GM23338 (cell line): ENCODE data around the gene C6orf120. TPM values are rescaled to one million over a fixed set of nuclear protein-coding genes. Genes with fewer than 3 reads are reported as not detected.

ENCODE experiments used
- ATAC-seq: fragments of 200-7000 bp; cut with Tn5 transposase; 3 replicates; pipeline ENCODE4 v1.9.1; 2020
- DNase-seq: peaks from one replicate; pipeline ENCODE4 v3.0.0-alpha.2; 2015; ENCODE audit warnings: low spot score
- H2AFZ ChIP-seq: fragments of 200-600 bp; sonication (generic); 2 replicates; pipeline ENCODE4 v1.8.0; 2016; ENCODE audit warnings: antibody characterized with exemption, mild to moderate bottlenecking, moderate library complexity
- H3F3A ChIP-seq: fragments of 200-600 bp; sonication (generic); replicated peaks from 2 replicates; pipeline ENCODE4 v1.8.0; 2017; ENCODE audit warnings: antibody characterized with exemption, mixed run types, low read depth
- H3K27ac ChIP-seq: fragments of 200-600 bp; sonication (generic); 2 replicates; pipeline ENCODE4 v1.6.1; 2016; ENCODE audit warnings: low read depth
- H3K27me3 ChIP-seq: fragments of 200-600 bp; sonication (generic); 2 replicates; pipeline ENCODE4 v1.8.0; 2016; ENCODE audit warnings: mild to moderate bottlenecking, mixed run types, moderate library complexity; ENCODE audit not compliant: insufficient read depth
- H3K36me3 ChIP-seq: fragments of 200-600 bp; sonication (generic); 2 replicates; pipeline ENCODE4 v1.8.0; 2016; ENCODE audit warnings: mild to moderate bottlenecking; ENCODE audit not compliant: insufficient read depth
- H3K4me1 ChIP-seq: fragments of 200-600 bp; sonication (generic); 2 replicates; pipeline ENCODE4 v1.8.0; 2016; ENCODE audit warnings: mild to moderate bottlenecking, moderate library complexity; ENCODE audit not compliant: insufficient read depth
- H3K4me2 ChIP-seq: fragments of 200-600 bp; sonication (generic); 2 replicates; pipeline ENCODE4 v1.7.1; 2017; ENCODE audit warnings: mixed run types
- H3K4me3 ChIP-seq: fragments of 200-600 bp; sonication (generic); 2 replicates; pipeline ENCODE4 v1.6.1; 2016; ENCODE audit warnings: mixed run types
- H3K79me2 ChIP-seq: fragments of 200-600 bp; sonication (generic); replicated peaks from 2 replicates; pipeline ENCODE4 v1.8.0; 2017; ENCODE audit warnings: mild to moderate bottlenecking; ENCODE audit not compliant: insufficient read depth
- H3K9me2 ChIP-seq: fragments of 200-600 bp; sonication (generic); 2 replicates; pipeline ENCODE4 v1.8.0; 2017; ENCODE audit not compliant: insufficient read depth
- H4K20me1 ChIP-seq: fragments of 200-600 bp; sonication (generic); replicated peaks from 2 replicates; pipeline ENCODE4 v1.8.0; 2017; ENCODE audit warnings: mild to moderate bottlenecking; ENCODE audit not compliant: insufficient read depth
- H3K27ac Mint-ChIP-seq: 2 replicates; pipeline ENCODE4 v1.8.0; 2020; ENCODE audit warnings: inconsistent platforms, mild to moderate bottlenecking, moderate library complexity, mixed read lengths
- H3K27me3 Mint-ChIP-seq: 3 replicates; pipeline ENCODE4 v1.8.0; 2022; ENCODE audit warnings: low read depth, mild to moderate bottlenecking, moderate library complexity, mixed read lengths, inconsistent platforms; ENCODE audit not compliant: insufficient read depth, poor library complexity
- H3K36me3 Mint-ChIP-seq: 3 replicates; pipeline ENCODE4 v1.8.0; 2021; ENCODE audit warnings: low read depth, mild to moderate bottlenecking, inconsistent platforms, moderate library complexity, mixed read lengths
- H3K4me1 Mint-ChIP-seq: 3 replicates; pipeline ENCODE4 v1.8.0; 2020; ENCODE audit warnings: mild to moderate bottlenecking, inconsistent platforms, mixed read lengths
- H3K4me3 Mint-ChIP-seq: 3 replicates; pipeline ENCODE4 v1.8.0; 2021; ENCODE audit warnings: moderate library complexity, mild to moderate bottlenecking, inconsistent platforms, mixed read lengths
- H3K9me3 Mint-ChIP-seq: 3 replicates; pipeline ENCODE4 v1.8.0; 2020; ENCODE audit warnings: moderate library complexity, mild to moderate bottlenecking, inconsistent platforms, mixed read lengths
- CREB1 ChIP-seq: fragments of 250-450 bp; sonication (Bioruptor Pico); IDR thresholded peaks from 2 replicates; pipeline ENCODE4 v1.5.0; 2020; ENCODE audit warnings: low read depth, mild to moderate bottlenecking, moderate library complexity
- EZH2 ChIP-seq: fragments of 200-600 bp; sonication (generic); IDR thresholded peaks from one replicate; pipeline ENCODE4 v1.8.0; 2017; ENCODE audit warnings: antibody characterized with exemption, mild to moderate bottlenecking, low read depth; ENCODE audit not compliant: unreplicated experiment
- EZH2phosphoT487 ChIP-seq: fragments of 200-600 bp; sonication (generic); IDR thresholded peaks from one replicate; pipeline ENCODE4 v1.8.1; 2018; ENCODE audit warnings: antibody characterized with exemption; ENCODE audit not compliant: unreplicated experiment
- JUNB ChIP-seq: IDR thresholded peaks from one replicate; pipeline ENCODE4 v1.6.1; 2016; ENCODE audit warnings: antibody characterized with exemption; ENCODE audit not compliant: unreplicated experiment
- NANOG ChIP-seq: IDR thresholded peaks from 2 replicates; pipeline ENCODE4 v1.6.1; 2016; ENCODE audit warnings: antibody characterized with exemption, borderline replicate concordance
- POLR2AphosphoS5 ChIP-seq: IDR thresholded peaks from 2 replicates; pipeline ENCODE4 v1.6.1; 2016; ENCODE audit warnings: antibody characterized with exemption, low read depth
- REST ChIP-seq: IDR thresholded peaks from one replicate; pipeline ENCODE4 v1.6.1; 2018; ENCODE audit warnings: antibody characterized with exemption; ENCODE audit not compliant: unreplicated experiment
- STAT1 ChIP-seq: IDR thresholded peaks from one replicate; pipeline ENCODE4 v1.6.1; 2016; ENCODE audit warnings: antibody characterized with exemption; ENCODE audit not compliant: unreplicated experiment
- ZNF114 ChIP-seq: fragments of 250-450 bp; sonication (Bioruptor Pico); IDR thresholded peaks from 2 replicates; pipeline ENCODE4 v1.5.0; 2020; ENCODE audit warnings: mild to moderate bottlenecking, moderate library complexity
- ZNF331 ChIP-seq: fragments of 250-450 bp; sonication (Bioruptor Pico); IDR thresholded peaks from 2 replicates; pipeline ENCODE4 v1.5.0; 2020; ENCODE audit warnings: low read depth, mild to moderate bottlenecking, moderate library complexity
- polyA plus RNA-seq: library from polyadenylated mRNA; unstranded; fragments of >200 nt; fragmentation: Nextera tagmentation; extraction: Ambion mirVana; gene quantifications from 2 replicates; pipeline ENCODE4 v1.2.1, GENCODE V29; 2016
- total RNA-seq: library from RNA; depleted of rRNA; stranded (reverse); fragments of >200 nt; shearing (Covaris generic); gene quantifications from 2 replicates; pipeline ENCODE4 v1.2.3, GENCODE V29; 2014
- TF ChIP-seq, protein P1 (sequence below), 2 experiments: fragments of 200-600 bp in 1 of 2; sonication (generic) in 1 of 2; conservative IDR thresholded peaks; 2 replicates each; pipeline versions ENCODE4 v1.5.1 to v1.6.1; 2016 to 2017; ENCODE audit warnings: antibody characterized with exemption in 2 of 2, low read depth in 2 of 2, mild to moderate bottlenecking in 2 of 2, moderate library complexity in 1 of 2
- TF ChIP-seq, protein P2 (sequence below): fragments of 250-450 bp; sonication (Bioruptor Pico); IDR thresholded peaks from 2 replicates; pipeline ENCODE4 v1.5.0; 2020; ENCODE audit warnings: mild to moderate bottlenecking, moderate library complexity
- TF ChIP-seq, protein P3 (sequence below): IDR thresholded peaks from 2 replicates; pipeline ENCODE4 v1.6.1; 2016; ENCODE audit warnings: antibody characterized with exemption

The C6orf120 gene
- total and polyA plus RNA-seq, 2 experiments from 2014 or later: 18.8 to 57.3 TPM

- DNase-seq: no peak
- Histone ChIP-seq H3K4me3 (no peak overlapping the region), H3K4me2 (no peak overlapping the region), H3K4me1 (peaks cover 18% of the 10 kb centered on the region), H4K20me1 (peaks cover 12% of the 10 kb centered on the region), H2AFZ (no peak overlapping the region), H3K27me3 (peaks cover 11% of the 10 kb centered on the region), H3K79me2 (peaks cover 14% of the 10 kb centered on the region), H3F3A (no peaks in the 10 kb centered on the region; the same call in 1 of the 2 replicates), H3K9me2 (no peaks in the 10 kb centered on the region), H3K36me3 (no peaks in the 10 kb centered on the region), H3K27ac (no peak overlapping the region)
- no peak overlapping the region; the same call in 2 of the 3 replicates for H3K4me3 Mint-ChIP-seq
- H3K36me3 Mint-ChIP-seq: peaks cover 4% of the 10 kb centered on the region; the same call in 1 of the 3 replicates
- peaks cover 13% of the 10 kb centered on the region for H3K27me3 Mint-ChIP-seq
- H3K27ac Mint-ChIP-seq: no peak overlapping the region
- no peak for ATAC-seq
- no peaks in the 10 kb centered on the region for H3K9me3 Mint-ChIP-seq
- TF ChIP-seq, protein P1, sequence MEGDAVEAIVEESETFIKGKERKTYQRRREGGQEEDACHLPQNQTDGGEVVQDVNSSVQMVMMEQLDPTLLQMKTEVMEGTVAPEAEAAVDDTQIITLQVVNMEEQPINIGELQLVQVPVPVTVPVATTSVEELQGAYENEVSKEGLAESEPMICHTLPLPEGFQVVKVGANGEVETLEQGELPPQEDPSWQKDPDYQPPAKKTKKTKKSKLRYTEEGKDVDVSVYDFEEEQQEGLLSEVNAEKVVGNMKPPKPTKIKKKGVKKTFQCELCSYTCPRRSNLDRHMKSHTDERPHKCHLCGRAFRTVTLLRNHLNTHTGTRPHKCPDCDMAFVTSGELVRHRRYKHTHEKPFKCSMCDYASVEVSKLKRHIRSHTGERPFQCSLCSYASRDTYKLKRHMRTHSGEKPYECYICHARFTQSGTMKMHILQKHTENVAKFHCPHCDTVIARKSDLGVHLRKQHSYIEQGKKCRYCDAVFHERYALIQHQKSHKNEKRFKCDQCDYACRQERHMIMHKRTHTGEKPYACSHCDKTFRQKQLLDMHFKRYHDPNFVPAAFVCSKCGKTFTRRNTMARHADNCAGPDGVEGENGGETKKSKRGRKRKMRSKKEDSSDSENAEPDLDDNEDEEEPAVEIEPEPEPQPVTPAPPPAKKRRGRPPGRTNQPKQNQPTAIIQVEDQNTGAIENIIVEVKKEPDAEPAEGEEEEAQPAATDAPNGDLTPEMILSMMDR (conservative IDR thresholded peaks at IDR 0.05; ENCODE audit: low read depth in 2 of 2): no peak
- TF ChIP-seq REST: no peak
- no peak for TF ChIP-seq JUNB
- TF ChIP-seq POLR2AphosphoS5: no peak
- TF ChIP-seq, protein P2, sequence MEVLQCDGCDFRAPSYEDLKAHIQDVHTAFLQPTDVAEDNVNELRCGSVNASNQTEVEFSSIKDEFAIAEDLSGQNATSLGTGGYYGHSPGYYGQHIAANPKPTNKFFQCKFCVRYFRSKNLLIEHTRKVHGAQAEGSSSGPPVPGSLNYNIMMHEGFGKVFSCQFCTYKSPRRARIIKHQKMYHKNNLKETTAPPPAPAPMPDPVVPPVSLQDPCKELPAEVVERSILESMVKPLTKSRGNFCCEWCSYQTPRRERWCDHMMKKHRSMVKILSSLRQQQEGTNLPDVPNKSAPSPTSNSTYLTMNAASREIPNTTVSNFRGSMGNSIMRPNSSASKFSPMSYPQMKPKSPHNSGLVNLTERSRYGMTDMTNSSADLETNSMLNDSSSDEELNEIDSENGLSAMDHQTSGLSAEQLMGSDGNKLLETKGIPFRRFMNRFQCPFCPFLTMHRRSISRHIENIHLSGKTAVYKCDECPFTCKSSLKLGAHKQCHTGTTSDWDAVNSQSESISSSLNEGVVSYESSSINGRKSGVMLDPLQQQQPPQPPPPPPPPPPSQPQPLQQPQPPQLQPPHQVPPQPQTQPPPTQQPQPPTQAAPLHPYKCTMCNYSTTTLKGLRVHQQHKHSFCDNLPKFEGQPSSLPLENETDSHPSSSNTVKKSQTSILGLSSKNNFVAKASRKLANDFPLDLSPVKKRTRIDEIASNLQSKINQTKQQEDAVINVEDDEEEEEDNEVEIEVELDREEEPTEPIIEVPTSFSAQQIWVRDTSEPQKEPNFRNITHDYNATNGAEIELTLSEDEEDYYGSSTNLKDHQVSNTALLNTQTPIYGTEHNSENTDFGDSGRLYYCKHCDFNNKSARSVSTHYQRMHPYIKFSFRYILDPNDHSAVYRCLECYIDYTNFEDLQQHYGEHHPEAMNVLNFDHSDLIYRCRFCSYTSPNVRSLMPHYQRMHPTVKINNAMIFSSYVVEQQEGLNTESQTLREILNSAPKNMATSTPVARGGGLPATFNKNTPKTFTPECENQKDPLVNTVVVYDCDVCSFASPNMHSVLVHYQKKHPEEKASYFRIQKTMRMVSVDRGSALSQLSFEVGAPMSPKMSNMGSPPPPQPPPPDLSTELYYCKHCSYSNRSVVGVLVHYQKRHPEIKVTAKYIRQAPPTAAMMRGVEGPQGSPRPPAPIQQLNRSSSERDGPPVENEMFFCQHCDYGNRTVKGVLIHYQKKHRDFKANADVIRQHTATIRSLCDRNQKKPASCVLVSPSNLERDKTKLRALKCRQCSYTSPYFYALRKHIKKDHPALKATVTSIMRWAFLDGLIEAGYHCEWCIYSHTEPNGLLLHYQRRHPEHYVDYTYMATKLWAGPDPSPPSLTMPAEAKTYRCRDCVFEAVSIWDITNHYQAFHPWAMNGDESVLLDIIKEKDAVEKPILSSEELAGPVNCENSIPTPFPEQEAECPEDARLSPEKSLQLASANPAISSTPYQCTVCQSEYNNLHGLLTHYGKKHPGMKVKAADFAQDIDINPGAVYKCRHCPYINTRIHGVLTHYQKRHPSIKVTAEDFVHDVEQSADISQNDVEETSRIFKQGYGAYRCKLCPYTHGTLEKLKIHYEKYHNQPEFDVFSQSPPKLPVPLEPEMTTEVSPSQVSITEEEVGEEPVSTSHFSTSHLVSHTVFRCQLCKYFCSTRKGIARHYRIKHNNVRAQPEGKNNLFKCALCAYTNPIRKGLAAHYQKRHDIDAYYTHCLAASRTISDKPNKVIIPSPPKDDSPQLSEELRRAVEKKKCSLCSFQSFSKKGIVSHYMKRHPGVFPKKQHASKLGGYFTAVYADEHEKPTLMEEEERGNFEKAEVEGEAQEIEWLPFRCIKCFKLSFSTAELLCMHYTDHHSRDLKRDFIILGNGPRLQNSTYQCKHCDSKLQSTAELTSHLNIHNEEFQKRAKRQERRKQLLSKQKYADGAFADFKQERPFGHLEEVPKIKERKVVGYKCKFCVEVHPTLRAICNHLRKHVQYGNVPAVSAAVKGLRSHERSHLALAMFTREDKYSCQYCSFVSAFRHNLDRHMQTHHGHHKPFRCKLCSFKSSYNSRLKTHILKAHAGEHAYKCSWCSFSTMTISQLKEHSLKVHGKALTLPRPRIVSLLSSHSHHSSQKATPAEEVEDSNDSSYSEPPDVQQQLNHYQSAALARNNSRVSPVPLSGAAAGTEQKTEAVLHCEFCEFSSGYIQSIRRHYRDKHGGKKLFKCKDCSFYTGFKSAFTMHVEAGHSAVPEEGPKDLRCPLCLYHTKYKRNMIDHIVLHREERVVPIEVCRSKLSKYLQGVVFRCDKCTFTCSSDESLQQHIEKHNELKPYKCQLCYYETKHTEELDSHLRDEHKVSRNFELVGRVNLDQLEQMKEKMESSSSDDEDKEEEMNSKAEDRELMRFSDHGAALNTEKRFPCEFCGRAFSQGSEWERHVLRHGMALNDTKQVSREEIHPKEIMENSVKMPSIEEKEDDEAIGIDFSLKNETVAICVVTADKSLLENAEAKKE: no peak
- TF ChIP-seq NANOG: no peak
- TF ChIP-seq, protein P3, sequence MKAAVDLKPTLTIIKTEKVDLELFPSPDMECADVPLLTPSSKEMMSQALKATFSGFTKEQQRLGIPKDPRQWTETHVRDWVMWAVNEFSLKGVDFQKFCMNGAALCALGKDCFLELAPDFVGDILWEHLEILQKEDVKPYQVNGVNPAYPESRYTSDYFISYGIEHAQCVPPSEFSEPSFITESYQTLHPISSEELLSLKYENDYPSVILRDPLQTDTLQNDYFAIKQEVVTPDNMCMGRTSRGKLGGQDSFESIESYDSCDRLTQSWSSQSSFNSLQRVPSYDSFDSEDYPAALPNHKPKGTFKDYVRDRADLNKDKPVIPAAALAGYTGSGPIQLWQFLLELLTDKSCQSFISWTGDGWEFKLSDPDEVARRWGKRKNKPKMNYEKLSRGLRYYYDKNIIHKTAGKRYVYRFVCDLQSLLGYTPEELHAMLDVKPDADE: no peak
- no peak for TF ChIP-seq ZNF331
- TF ChIP-seq EZH2: no peak
- TF ChIP-seq STAT1: no peak
- no peak for TF ChIP-seq EZH2phosphoT487
- TF ChIP-seq ZNF114 (CRISPR knock-in tag): no peak
- no peak for TF ChIP-seq CREB1 (CRISPR knock-in tag)
- H3K4me1 Mint-ChIP-seq: peaks cover 36% of the 10 kb centered on the region
Measured at GRCh38 chr6:169726963-169727362, 25.0 kb downstream of the C6orf120 start.
